ENCODE measurements around the gene ABHD15. TPM values are rescaled to one million over a fixed set of nuclear protein-coding genes. Genes with fewer than 3 reads are reported as not detected.
A peak's percentile ranks its signal among the peaks of the same experiment; 100 is the strongest.

ABHD15 gene
- total and polyA plus RNA-seq, 2 donors from 2014 or later = 8.9 to 9.8 TPM

- TF ChIP-seq CTCF (IDR thresholded peaks at IDR 0.05; ENCODE audit: borderline replicate concordance, extremely low read depth, insufficient read depth) = no peak
- Histone ChIP-seq H3K27ac (ENCODE audit: low read depth in 2 of 2, low read length in 2 of 2) (no peak overlapping the region), H3K4me1 (ENCODE audit: control insufficient read depth in 2 of 3, insufficient read depth in 2 of 3, low read depth in 1 of 3, low read length in 3 of 3) (peaks cover 0 to 3% (median 2%) of the 10 kb centered on the region in 3 donors), H3K9me3 (ENCODE audit: control insufficient read depth in 2 of 3, insufficient read depth in 1 of 3, low read length in 3 of 3) (no peaks in the 10 kb centered on the region), H3K27me3 (ENCODE audit: control insufficient read depth, insufficient read depth, low read length) (no peaks in the 10 kb centered on the region), H3K36me3 (ENCODE audit: control insufficient read depth in 2 of 3, insufficient read depth in 3 of 3, low read length in 3 of 3) (peaks cover 0 to 19% (median 18%) of the 10 kb centered on the region in 3 donors), H3K4me3 (ENCODE audit: low read length in 3 of 3) (no peak overlapping the region), H3K9ac (ENCODE audit: low read length in 3 of 3) (no peak overlapping the region)
- FAIRE-seq (no peak), DNase-seq (peak in 2 of 5 donors; percentile 57 to 58)
- intact Hi-C loops (cut with DNase I) = no loop called here
Observed at GRCh38 chr17:29577385-29578211, 10.8 kb upstream of the ABHD15 start.

- Histone ChIP-seq H3K36me3 (ENCODE audit: control insufficient read depth in 2 of 3, insufficient read depth in 3 of 3, low read length in 3 of 3) (peaks cover 0 to 19% (median 13%) of the 10 kb centered on the region in 3 donors), H3K27ac (ENCODE audit: low read depth in 2 of 2, low read length in 2 of 2) (no peak overlapping the region), H3K4me3 (ENCODE audit: low read length in 3 of 3) (no peak overlapping the region), H3K4me1 (ENCODE audit: control insufficient read depth in 2 of 3, insufficient read depth in 2 of 3, low read depth in 1 of 3, low read length in 3 of 3) (peaks cover 0 to 3% (median 2%) of the 10 kb centered on the region in 3 donors), H3K9me3 (ENCODE audit: control insufficient read depth in 2 of 3, insufficient read depth in 1 of 3, low read length in 3 of 3) (no peaks in the 10 kb centered on the region), H3K27me3 (ENCODE audit: control insufficient read depth, insufficient read depth, low read length) (no peaks in the 10 kb centered on the region), H3K9ac (ENCODE audit: low read length in 3 of 3) (no peak overlapping the region)
- DNase-seq (peak in 3 of 5 donors; percentile 36 to 63 (median 38)), FAIRE-seq (no peak)
- intact Hi-C loops (cut with DNase I) = no loop called here
- TF ChIP-seq CTCF (IDR thresholded peaks at IDR 0.05; ENCODE audit: borderline replicate concordance, extremely low read depth, insufficient read depth) = no peak
Observed at GRCh38 chr17:29577001-29577370, 10.1 kb upstream of the ABHD15 start.

- Histone ChIP-seq H3K36me3 (ENCODE audit: control insufficient read depth in 2 of 3, insufficient read depth in 3 of 3, low read length in 3 of 3) (peaks cover 0 to 19% (median 12%) of the 10 kb centered on the region in 3 donors), H3K9me3 (ENCODE audit: control insufficient read depth in 2 of 3, insufficient read depth in 1 of 3, low read length in 3 of 3) (no peaks in the 10 kb centered on the region), H3K27me3 (ENCODE audit: control insufficient read depth, insufficient read depth, low read length) (no peaks in the 10 kb centered on the region), H3K4me1 (ENCODE audit: control insufficient read depth in 2 of 3, insufficient read depth in 2 of 3, low read depth in 1 of 3, low read length in 3 of 3) (peaks cover 0 to 3% (median 2%) of the 10 kb centered on the region in 3 donors), H3K4me3 (ENCODE audit: low read length in 3 of 3) (no peak overlapping the region), H3K9ac (ENCODE audit: low read length in 3 of 3) (no peak overlapping the region), H3K27ac (ENCODE audit: low read depth in 2 of 2, low read length in 2 of 2) (no peak overlapping the region)
- intact Hi-C loops (cut with DNase I) = no loop called here
- TF ChIP-seq CTCF (IDR thresholded peaks at IDR 0.05; ENCODE audit: borderline replicate concordance, extremely low read depth, insufficient read depth) = no peak
- FAIRE-seq (no peak), DNase-seq (peak in 1 of 5 donors; percentile 71)
Observed at GRCh38 chr17:29576214-29577000, 9.6 kb upstream of the ABHD15 start.

All from kidney (tissue), 14 donors.